ENCODE results near the gene STEAP2.

GRCh38 chr7:90270431-90271178, 59.1 kb downstream of the STEAP2 start:
- TF ChIP-seq CTCF (IDR thresholded peaks at IDR 0.05) (no peak), POLR2A (IDR thresholded peaks at IDR 0.05) (no peak)

All from ovary (tissue), 3 donors.